Astrocyte (in vitro differentiated cells and primary cell): ENCODE results near the gene POU5F2. TPM values are rescaled to one million over a fixed set of nuclear protein-coding genes. Genes with fewer than 3 reads are reported as not detected.

Experiments used
- DNase-seq: peaks from one replicate; pipeline ENCODE4 v3.0.0-alpha.2; 2010; ENCODE audit warnings: low read depth
- FAIRE-seq: peaks from 2 replicates; lab custom pipeline; 2011; peaks lifted over from hg19 to GRCh38; lab: Jason Lieb, UNC
- H2AFZ ChIP-seq: 2 replicates; pipeline ENCODE4 v1.6.0; 2012; ENCODE audit warnings: low read depth, low read length, inconsistent platforms
- H3K27ac ChIP-seq: 2 replicates; pipeline ENCODE4 v1.5.1; 2011; ENCODE audit warnings: low read depth, low read length, inconsistent platforms
- H3K27me3 ChIP-seq: 2 replicates; pipeline ENCODE4 v1.6.0; 2011; ENCODE audit warnings: low read length, inconsistent platforms; ENCODE audit not compliant: insufficient read depth
- H3K36me3 ChIP-seq: 2 replicates; pipeline ENCODE4 v1.5.1; 2011; ENCODE audit warnings: low read length, inconsistent platforms; ENCODE audit not compliant: insufficient read depth
- H3K4me1 ChIP-seq: 2 replicates; pipeline ENCODE4 v1.5.1; 2011; ENCODE audit warnings: low read length, inconsistent platforms; ENCODE audit not compliant: insufficient read depth
- H3K4me2 ChIP-seq: 2 replicates; pipeline ENCODE4 v1.6.0; 2012; ENCODE audit warnings: low read length, inconsistent platforms
- H3K4me3 ChIP-seq: 2 replicates; pipeline ENCODE4 v1.5.1; 2011; ENCODE audit warnings: low read depth, mild to moderate bottlenecking, low read length, inconsistent platforms; ENCODE audit not compliant: insufficient read depth
- H3K79me2 ChIP-seq: 2 replicates; pipeline ENCODE4 v1.6.0; 2012; ENCODE audit warnings: mild to moderate bottlenecking, low read length, inconsistent platforms; ENCODE audit not compliant: insufficient read depth
- H3K9ac ChIP-seq: 2 replicates; pipeline ENCODE4 v1.6.0; 2012; ENCODE audit warnings: mild to moderate bottlenecking, low read length, inconsistent platforms
- H3K9me3 ChIP-seq: 2 replicates; pipeline ENCODE4 v1.5.1; 2012; ENCODE audit warnings: low read depth, mild to moderate bottlenecking, low read length, inconsistent platforms; ENCODE audit not compliant: insufficient read depth
- H4K20me1 ChIP-seq: 2 replicates; pipeline ENCODE4 v1.6.0; 2012; ENCODE audit warnings: low read length, inconsistent platforms; ENCODE audit not compliant: insufficient read depth
- H3K27ac Mint-ChIP-seq: one replicate; pipeline ENCODE4 v1.8.0; 2021; ENCODE audit warnings: mild to moderate bottlenecking, mixed read lengths; ENCODE audit not compliant: unreplicated experiment
- H3K27me3 Mint-ChIP-seq: one replicate; pipeline ENCODE4 v1.8.0; 2021; ENCODE audit warnings: low read depth, mixed read lengths; ENCODE audit not compliant: unreplicated experiment
- H3K36me3 Mint-ChIP-seq: one replicate; pipeline ENCODE4 v1.8.0; 2021; ENCODE audit warnings: low read depth, mixed read lengths; ENCODE audit not compliant: unreplicated experiment
- H3K4me1 Mint-ChIP-seq: one replicate; pipeline ENCODE4 v1.8.0; 2021; ENCODE audit warnings: low read depth, mixed read lengths; ENCODE audit not compliant: unreplicated experiment
- H3K4me3 Mint-ChIP-seq: one replicate; pipeline ENCODE4 v1.8.0; 2021; ENCODE audit warnings: mild to moderate bottlenecking, moderate library complexity, mixed read lengths; ENCODE audit not compliant: unreplicated experiment
- H3K9me3 Mint-ChIP-seq: one replicate; pipeline ENCODE4 v1.8.0; 2021; ENCODE audit warnings: mild to moderate bottlenecking, mixed read lengths; ENCODE audit not compliant: unreplicated experiment
- CTCF ChIP-seq: IDR thresholded peaks from 2 replicates; pipeline ENCODE4 v1.5.1; 2011; ENCODE audit warnings: low read depth, mild to moderate bottlenecking, inconsistent platforms, low read length, moderate library complexity; ENCODE audit not compliant: insufficient read depth
- EZH2 ChIP-seq: IDR thresholded peaks from 2 replicates; pipeline ENCODE4 v1.6.1; 2012; ENCODE audit warnings: mild to moderate bottlenecking, low read length, inconsistent platforms; ENCODE audit not compliant: insufficient read depth
- total RNA-seq: library from RNA; stranded (reverse); gene quantifications from 2 replicates; pipeline ENCODE4 v1.2.1, GENCODE V29; 2021

The POU5F2 gene
- total RNA-seq, 1 donor from 2014 or later = 0.54 TPM

- Histone ChIP-seq H3K27ac (no peak overlapping the region), H4K20me1 (no peaks in the 10 kb centered on the region), H3K9ac (no peak overlapping the region), H3K4me3 (no peak overlapping the region), H3K9me3 (no peaks in the 10 kb centered on the region), H3K4me1 (no peaks in the 10 kb centered on the region), H3K79me2 (no peaks in the 10 kb centered on the region), H3K27me3 (no peaks in the 10 kb centered on the region), H3K36me3 (no peaks in the 10 kb centered on the region), H2AFZ (no peak overlapping the region), H3K4me2 (no peak overlapping the region)
- FAIRE-seq (no peak), DNase-seq (no peak)
- Mint-ChIP-seq H3K4me3 (no peak overlapping the region), H3K36me3 (peaks cover 2% of the 10 kb centered on the region), H3K9me3 (peaks cover 2% of the 10 kb centered on the region), H3K27ac (no peak overlapping the region), H3K4me1 (peaks cover 2% of the 10 kb centered on the region), H3K27me3 (no peaks in the 10 kb centered on the region)
- no peak for TF ChIP-seq CTCF
- TF ChIP-seq EZH2 = no peak
These were observed 25.6 kb downstream of the POU5F2 start for GRCh38 chr5:93715761-93716160.

GRCh38 chr5:93715327-93715726, 26.1 kb downstream of the POU5F2 start:
- no peaks in the 10 kb centered on the region for H3K27me3 ChIP-seq
- H3K9me3 ChIP-seq = no peaks in the 10 kb centered on the region
- no peaks in the 10 kb centered on the region for H3K79me2 ChIP-seq
- no peak overlapping the region for H3K4me3 ChIP-seq
- H3K9me3 Mint-ChIP-seq = peaks cover 2% of the 10 kb centered on the region
- TF ChIP-seq EZH2 (no peak), CTCF (no peak)
- no peak for FAIRE-seq
- DNase-seq = no peak
- peaks cover 2% of the 10 kb centered on the region for H3K36me3 Mint-ChIP-seq
- no peak overlapping the region for H2AFZ ChIP-seq
- H3K4me2 ChIP-seq = no peak overlapping the region
- no peak overlapping the region for H3K27ac Mint-ChIP-seq
- peaks cover 2% of the 10 kb centered on the region for H3K4me1 Mint-ChIP-seq
- no peak overlapping the region for H3K9ac ChIP-seq
- no peaks in the 10 kb centered on the region for H3K36me3 ChIP-seq
- no peak overlapping the region for H3K4me3 Mint-ChIP-seq
- H3K27ac ChIP-seq = no peak overlapping the region
- no peaks in the 10 kb centered on the region for H3K4me1 ChIP-seq
- no peaks in the 10 kb centered on the region for H3K27me3 Mint-ChIP-seq
- no peaks in the 10 kb centered on the region for H4K20me1 ChIP-seq

DNA sequence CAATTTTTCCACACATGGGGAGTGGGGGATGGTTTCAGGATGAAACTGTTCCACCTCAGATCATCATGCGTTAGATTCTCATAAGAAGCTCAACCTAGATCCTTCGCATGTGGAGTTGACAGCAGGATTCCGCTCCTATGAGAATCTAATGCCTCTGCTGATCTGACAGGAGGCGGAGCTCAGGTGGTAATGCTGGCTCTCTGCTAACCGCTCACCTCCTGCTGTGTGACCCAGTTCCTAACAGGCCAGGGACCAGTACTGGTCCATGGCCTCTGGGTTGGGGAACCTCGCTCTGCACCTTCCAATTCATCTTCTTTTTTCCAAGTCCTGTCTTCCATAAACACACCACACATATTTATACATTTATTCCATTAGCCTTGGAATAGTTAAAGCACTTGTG, 33.0 kb downstream of the POU5F2 start:
- Mint-ChIP-seq H3K27me3 (peaks cover 2% of the 10 kb centered on the region), H3K36me3 (peaks cover 2% of the 10 kb centered on the region), H3K27ac (no peak overlapping the region), H3K4me3 (no peak overlapping the region), H3K4me1 (no peaks in the 10 kb centered on the region), H3K9me3 (peaks cover 2% of the 10 kb centered on the region)
- Histone ChIP-seq H3K4me1 (no peaks in the 10 kb centered on the region), H4K20me1 (no peaks in the 10 kb centered on the region), H3K4me2 (no peak overlapping the region), H3K4me3 (no peak overlapping the region), H3K9me3 (no peaks in the 10 kb centered on the region), H3K79me2 (no peaks in the 10 kb centered on the region), H2AFZ (no peak overlapping the region), H3K27ac (no peak overlapping the region), H3K36me3 (no peaks in the 10 kb centered on the region), H3K27me3 (no peaks in the 10 kb centered on the region), H3K9ac (no peak overlapping the region)
- no peak for DNase-seq
- no peak for TF ChIP-seq CTCF
- TF ChIP-seq EZH2 = no peak
- no peak for FAIRE-seq
